ENCODE results near the gene CREBZF. TPM values are rescaled to one million over a fixed set of nuclear protein-coding genes. Genes with fewer than 3 reads are reported as not detected.
"Not testable (repeated sequence)": the region's sequence is repeated elsewhere in the genome, so short reads cannot be mapped to it uniquely, and the experiment has no call there.

CREBZF gene
- total RNA-seq, 1 donor from 2014 or later, result 12.9 TPM

- Histone ChIP-seq H3K9me3 (replicated peaks) (no peaks in the 10 kb centered on the region), H3K27me3 (ENCODE audit: low read depth) (no peaks in the 10 kb centered on the region), H3K27ac (replicated peaks) (no peak overlapping the region), H3K4me3 (no peak overlapping the region), H3K36me3 (no peaks in the 10 kb centered on the region), H3K4me1 (peaks cover 26% of the 10 kb centered on the region)
- no peak for TF ChIP-seq CTCF (IDR thresholded peaks at IDR 0.05; ENCODE audit: borderline replicate concordance)
- no peak for DNase-seq
- intact Hi-C loops (cut with micrococcal nuclease), result no loop called here
Measured at GRCh38 chr11:85679576-85679975, 14.6 kb upstream of the CREBZF start.

DNA sequence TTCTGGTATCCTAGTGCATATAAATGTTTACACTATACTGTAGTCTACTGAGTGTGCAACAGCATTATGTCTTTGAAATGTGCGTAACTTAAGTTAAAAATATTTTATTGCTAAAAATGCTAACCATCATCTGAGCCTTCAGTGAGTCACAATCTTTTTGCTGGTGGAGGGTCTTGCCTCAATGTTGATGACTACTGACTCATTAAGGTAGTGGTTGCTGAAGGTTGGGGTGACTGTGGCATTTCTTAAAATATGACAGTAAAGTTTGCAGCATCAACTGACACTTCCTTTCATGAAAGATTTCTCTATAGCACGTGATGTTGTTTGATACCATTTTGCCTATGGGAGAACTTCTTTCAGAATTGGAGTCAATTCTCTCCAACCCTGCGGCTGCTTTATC lies 8.5 kb upstream of the CREBZF start:
- intact Hi-C loops (cut with micrococcal nuclease), result no loop called here
- no peak for DNase-seq
- Histone ChIP-seq H3K27me3 (ENCODE audit: low read depth) (no peaks in the 10 kb centered on the region), H3K36me3 (no peaks in the 10 kb centered on the region), H3K4me1 (no peaks in the 10 kb centered on the region), H3K27ac (replicated peaks) (no peak overlapping the region), H3K9me3 (replicated peaks) (peaks cover 9% of the 10 kb centered on the region), H3K4me3 (no peak overlapping the region)
- no peak for TF ChIP-seq CTCF (IDR thresholded peaks at IDR 0.05; ENCODE audit: borderline replicate concordance)

DNA sequence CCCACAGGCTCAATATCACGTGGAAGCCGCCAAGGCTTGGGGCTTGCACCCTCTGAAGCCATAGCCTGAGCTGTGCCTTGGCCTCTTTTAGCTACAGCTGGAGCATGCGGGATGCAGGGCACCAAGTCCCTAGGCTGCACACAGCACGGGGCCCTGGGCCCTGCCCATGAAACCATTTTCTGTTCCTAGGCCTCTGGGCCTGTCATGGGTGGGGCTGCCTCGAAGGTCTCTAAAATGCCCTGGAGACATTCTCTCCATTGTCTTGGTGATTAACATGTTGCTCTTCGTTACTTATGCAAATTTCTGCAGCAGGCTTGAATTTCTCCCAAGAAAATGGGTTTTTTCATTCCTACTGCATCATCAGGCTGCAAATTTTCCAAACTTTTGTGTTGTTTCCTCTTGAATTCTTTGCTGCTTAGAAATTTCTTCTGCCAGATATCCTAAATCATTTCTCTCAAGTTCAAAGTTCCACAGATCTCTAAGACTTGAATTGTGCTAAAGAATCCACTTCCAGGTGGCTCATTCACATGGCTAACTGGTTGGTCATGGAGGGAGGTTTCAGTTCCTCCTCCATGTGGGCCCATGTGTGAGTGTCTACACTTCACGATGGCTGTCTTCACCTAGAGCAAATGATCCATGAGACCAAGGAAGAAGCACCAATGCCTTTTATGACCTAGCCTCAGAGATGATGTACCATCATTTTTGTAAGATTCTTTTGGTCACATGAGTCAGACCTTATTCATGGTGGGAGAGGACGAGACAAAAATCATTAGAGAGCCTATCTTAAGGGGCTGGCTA lies 7.4 kb upstream of the CREBZF start:
- Histone ChIP-seq H3K36me3 (no peaks in the 10 kb centered on the region), H3K4me3 (no peak overlapping the region), H3K27me3 (ENCODE audit: low read depth) (no peaks in the 10 kb centered on the region), H3K27ac (replicated peaks) (no peak overlapping the region), H3K9me3 (replicated peaks) (peaks cover 9% of the 10 kb centered on the region), H3K4me1 (no peaks in the 10 kb centered on the region)
- intact Hi-C loops (cut with micrococcal nuclease), result no loop called here
- no peak for DNase-seq
- TF ChIP-seq CTCF (IDR thresholded peaks at IDR 0.05; ENCODE audit: borderline replicate concordance), result no peak

GRCh38 chr11:85670949-85671663 lies 6.2 kb upstream of the CREBZF start:
- H3K4me1 ChIP-seq; DNase-seq; intact Hi-C loops (cut with micrococcal nuclease): not testable (repeated sequence)

DNA sequence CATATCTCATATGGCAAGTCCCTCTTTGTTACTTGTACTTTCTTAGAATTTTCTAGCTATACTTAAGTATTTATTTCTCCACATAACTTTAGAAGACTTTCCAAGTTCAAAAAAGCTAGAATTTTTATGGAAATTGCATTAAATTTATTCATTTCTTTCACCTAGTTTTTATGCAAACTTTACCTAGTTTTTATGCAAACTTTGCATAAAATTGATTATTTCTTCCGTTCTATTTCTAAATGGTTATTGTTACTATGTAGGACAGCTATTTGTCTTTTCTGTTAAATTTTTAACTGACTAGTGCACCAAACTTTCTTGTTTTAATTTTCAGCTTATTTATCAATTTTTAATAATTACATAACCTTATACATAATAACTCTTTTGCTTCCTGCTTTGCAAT lies 3.2 kb upstream of the CREBZF start:
- DNase-seq, result no peak
- no peak overlapping the region for H3K4me3 ChIP-seq
- intact Hi-C loops (cut with micrococcal nuclease), result no loop called here
- no peaks in the 10 kb centered on the region for H3K36me3 ChIP-seq
- H3K27me3 ChIP-seq (ENCODE audit: low read depth), result no peaks in the 10 kb centered on the region
- no peak overlapping the region for H3K27ac ChIP-seq (replicated peaks)
- no peaks in the 10 kb centered on the region for H3K9me3 ChIP-seq (replicated peaks)
- H3K4me1 ChIP-seq, result peaks cover 21% of the 10 kb centered on the region
- TF ChIP-seq CTCF (IDR thresholded peaks at IDR 0.05; ENCODE audit: borderline replicate concordance), result no peak

More at GRCh38 chr11:85670949-85671663, 6.2 kb upstream of the CREBZF start:
- not testable (repeated sequence) for H3K4me3 ChIP-seq; H3K27ac ChIP-seq (replicated peaks); H3K9me3 ChIP-seq (replicated peaks); H3K27me3 ChIP-seq (ENCODE audit: low read depth); H3K36me3 ChIP-seq

DNA sequence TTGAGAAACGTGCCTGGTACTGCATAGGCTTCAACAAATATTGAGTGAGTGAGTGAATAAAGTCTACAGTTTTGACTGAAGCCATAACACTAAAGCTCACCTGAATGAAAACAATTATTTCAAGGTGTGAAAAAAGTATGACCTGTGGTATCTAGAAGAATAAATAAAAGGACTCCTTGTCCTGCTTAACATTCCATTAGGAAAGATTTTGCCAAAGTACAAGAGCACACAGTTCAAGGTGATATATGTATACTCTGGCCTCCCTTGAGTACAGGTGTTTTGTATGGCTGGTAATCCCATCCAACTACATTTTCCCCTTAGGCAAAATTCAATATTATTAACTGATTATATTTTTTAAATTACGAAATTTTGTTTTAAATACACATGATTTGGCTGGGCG lies 1.8 kb upstream of the CREBZF start:
- Histone ChIP-seq H3K36me3 (no peaks in the 10 kb centered on the region), H3K27me3 (ENCODE audit: low read depth) (no peaks in the 10 kb centered on the region), H3K4me3 (no peak overlapping the region), H3K4me1 (peaks cover 36% of the 10 kb centered on the region), H3K9me3 (replicated peaks) (no peaks in the 10 kb centered on the region), H3K27ac (replicated peaks) (no peak overlapping the region)
- no peak for DNase-seq
- no peak for TF ChIP-seq CTCF (IDR thresholded peaks at IDR 0.05; ENCODE audit: borderline replicate concordance)
- intact Hi-C loops (cut with micrococcal nuclease), result no loop called here
